Stimulated activated CD4-positive, alpha-beta T cell treated with anti-CD3 and anti-CD28 coated beads, Interleukin-12 subunit alpha, Interleukin-12 subunit beta, amount 100 ng/mL, for 4 hours (primary cell): ENCODE measurements around the gene DAGLA.

ENCODE experiments used
- DNase-seq: peaks from one replicate; pipeline ENCODE4 v3.0.0-alpha.2; 2020

DAGLA gene

GRCh38 chr11:61711498-61711897, 31.3 kb downstream of the DAGLA start:
- no peak for DNase-seq

- no peak for DNase-seq
Measured at GRCh38 chr11:61712314-61712713, 32.1 kb downstream of the DAGLA start.

- no peak for DNase-seq
Measured at GRCh38 chr11:61712846-61713245, 32.7 kb downstream of the DAGLA start.

- no peak for DNase-seq
Measured at GRCh38 chr11:61713464-61713863, 33.3 kb downstream of the DAGLA start.

GRCh38 chr11:61713906-61714305, 33.7 kb downstream of the DAGLA start:
- no peak for DNase-seq

GRCh38 chr11:61714316-61714715, 34.1 kb downstream of the DAGLA start:
- no peak for DNase-seq

GRCh38 chr11:61714916-61715315, 34.7 kb downstream of the DAGLA start:
- no peak for DNase-seq

- DNase-seq = no peak
Measured at GRCh38 chr11:61715867-61716266, 35.7 kb downstream of the DAGLA start.

GRCh38 chr11:61716478-61717285, 36.5 kb downstream of the DAGLA start:
- no peak for DNase-seq

GRCh38 chr11:61717286-61718033, 37.3 kb downstream of the DAGLA start:
- no peak for DNase-seq

- DNase-seq = no peak
Measured at GRCh38 chr11:61718046-61718531, 37.9 kb downstream of the DAGLA start.

- no peak for DNase-seq
Measured at GRCh38 chr11:61718621-61719302, 38.6 kb downstream of the DAGLA start.

- DNase-seq = no peak
Measured at GRCh38 chr11:61719978-61720377, 39.8 kb downstream of the DAGLA start.

GRCh38 chr11:61720597-61720996, 40.4 kb downstream of the DAGLA start:
- no peak for DNase-seq

- DNase-seq = no peak
Measured at GRCh38 chr11:61724437-61724836, 44.2 kb downstream of the DAGLA start.

- DNase-seq = no peak
Measured at GRCh38 chr11:61725781-61726231, 45.6 kb downstream of the DAGLA start.

GRCh38 chr11:61726775-61727174, 46.6 kb downstream of the DAGLA start:
- no peak for DNase-seq

- no peak for DNase-seq
Measured at GRCh38 chr11:61727401-61727811, 47.2 kb downstream of the DAGLA start.

GRCh38 chr11:61728066-61728939, 48.1 kb downstream of the DAGLA start:
- DNase-seq = no peak

GRCh38 chr11:61728940-61729219, 48.7 kb downstream of the DAGLA start:
- DNase-seq = no peak

GRCh38 chr11:61730240-61730994, 50.2 kb downstream of the DAGLA start:
- DNase-seq = no peak
